Activated CD4-positive, alpha-beta memory T cell treated with anti-CD3 and anti-CD28 coated beads, Interleukin-2, amount 10 ng/mL, durations not matched to agents 7 days and 5 days (primary cell): ENCODE data around the gene NLRP9. TPM values are rescaled to one million over a fixed set of nuclear protein-coding genes. Genes with fewer than 3 reads are reported as not detected.
"Not testable (repeated sequence)": the region's sequence is repeated elsewhere in the genome, so short reads cannot be mapped to it uniquely, and the experiment has no call there.

Experiments
- CTCF ChIA-PET: fragments of 350-600 bp; sonication (Branson Sonifier 250); formaldehyde crosslinking; loops from one replicate; lab custom pipeline; 2021; ENCODE audit warnings: antibody characterized with exemption, inconsistent platforms; lab: Charles Lee
- POLR2A ChIA-PET: fragments of 350-600 bp; sonication (Branson Sonifier 250); formaldehyde crosslinking; loops from one replicate; lab custom pipeline; 2021; ENCODE audit warnings: antibody characterized with exemption; lab: Charles Lee
- DNase-seq: peaks from one replicate; pipeline ENCODE4 v3.0.0-alpha.2; 2020
- H3K27ac Mint-ChIP-seq: one replicate; pipeline ENCODE4 v1.8.0; 2021; ENCODE audit warnings: mild to moderate bottlenecking, mixed read lengths
- H3K27me3 Mint-ChIP-seq: one replicate; pipeline ENCODE4 v1.8.0; 2021; ENCODE audit warnings: mixed read lengths
- H3K36me3 Mint-ChIP-seq: one replicate; pipeline ENCODE4 v1.8.0; 2021; ENCODE audit warnings: low read depth, mixed read lengths
- H3K4me1 Mint-ChIP-seq: one replicate; pipeline ENCODE4 v1.8.0; 2021; ENCODE audit warnings: mixed read lengths
- H3K4me3 Mint-ChIP-seq: one replicate; pipeline ENCODE4 v1.8.0; 2021; ENCODE audit warnings: mild to moderate bottlenecking, mixed read lengths
- H3K9me3 Mint-ChIP-seq: one replicate; pipeline ENCODE4 v1.8.0; 2021; ENCODE audit warnings: mixed read lengths
- total RNA-seq, 2 experiments: library from RNA; stranded (reverse); gene quantifications; one replicate each; pipeline ENCODE4 v1.2.3, GENCODE V29; 2021

NLRP9 gene
- not detected for total RNA-seq

DNA sequence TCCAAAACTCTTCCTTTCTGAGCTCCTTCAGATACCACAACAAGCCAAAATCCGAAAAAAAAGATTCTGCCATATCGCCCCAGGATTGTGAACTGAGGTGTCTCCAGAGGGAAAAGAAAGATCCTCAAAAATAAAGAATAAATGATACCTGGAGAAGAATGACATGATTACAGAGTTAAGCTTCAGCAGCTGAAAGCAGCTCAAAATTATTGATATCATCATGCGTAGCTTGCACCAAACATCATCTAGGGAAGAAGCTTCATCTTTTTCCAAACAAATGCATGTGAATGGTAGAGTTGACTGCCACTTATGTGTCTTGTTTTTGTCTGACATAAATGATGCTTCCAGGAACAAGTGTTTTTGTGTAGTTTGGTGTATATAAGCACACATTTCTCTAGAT is at the start of gene NLRP9:
Gene NLRP9, minus strand, starts transcription at position 101 of the 400 bp plus-strand sequence. Its CDS starts 28 bp downstream, at position 73.
- H3K27me3 Mint-ChIP-seq, result no peaks in the 10 kb centered on the region
- no peaks in the 10 kb centered on the region for H3K36me3 Mint-ChIP-seq
- no peak for DNase-seq
- H3K27ac Mint-ChIP-seq, result no peak within 1 kb of the TSS
- H3K4me1 Mint-ChIP-seq, result no peaks in the 10 kb centered on the region
- CTCF ChIA-PET, result no interaction called here
- no peaks in the 10 kb centered on the region for H3K9me3 Mint-ChIP-seq
- H3K4me3 Mint-ChIP-seq, result no peak within 1 kb of the TSS
- POLR2A ChIA-PET, result no interaction called here

DNA sequence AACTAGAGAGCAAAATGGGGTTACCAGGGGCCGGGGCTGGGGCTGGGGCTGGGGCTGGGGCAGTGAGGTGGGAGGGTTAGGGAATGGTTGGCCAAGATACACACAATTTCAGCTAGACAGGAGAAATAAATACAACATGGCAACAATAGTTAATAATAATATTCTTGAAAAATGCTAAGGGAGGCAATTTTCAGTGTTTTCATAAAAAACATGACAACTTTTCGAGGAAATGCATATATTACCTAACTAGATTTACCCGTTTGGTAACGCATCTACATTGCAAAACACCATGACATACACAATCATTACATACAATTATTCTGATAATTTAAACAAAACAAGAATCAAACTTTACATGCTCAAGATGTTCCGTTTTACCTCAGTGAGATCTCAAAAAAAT is 42.9 kb upstream of the NLRP9 start:
- no peaks in the 10 kb centered on the region for H3K4me1 Mint-ChIP-seq
- H3K27ac Mint-ChIP-seq, result no peak overlapping the region
- ChIA-PET CTCF (no interaction called here), POLR2A (no interaction called here)
- no peaks in the 10 kb centered on the region for H3K9me3 Mint-ChIP-seq
- H3K36me3 Mint-ChIP-seq, result no peaks in the 10 kb centered on the region
- no peaks in the 10 kb centered on the region for H3K27me3 Mint-ChIP-seq
- H3K4me3 Mint-ChIP-seq, result no peak overlapping the region
- DNase-seq, result no peak

GRCh38 chr19:55778331-55778730 is 40.1 kb upstream of the NLRP9 start:
- H3K27ac Mint-ChIP-seq, result no peak overlapping the region
- ChIA-PET CTCF (no interaction called here), POLR2A (no interaction called here)

GRCh38 chr19:55777528-55777927 is 39.3 kb upstream of the NLRP9 start:
- Mint-ChIP-seq H3K27me3 (no peaks in the 10 kb centered on the region), H3K9me3 (no peaks in the 10 kb centered on the region), H3K4me1 (no peaks in the 10 kb centered on the region), H3K27ac (no peak overlapping the region), H3K4me3 (no peak overlapping the region), H3K36me3 (no peaks in the 10 kb centered on the region)
- ChIA-PET POLR2A (no interaction called here), CTCF (no interaction called here)
- no peak for DNase-seq

More at GRCh38 chr19:55778331-55778730, 40.1 kb upstream of the NLRP9 start:
- Mint-ChIP-seq H3K27me3 (no peaks in the 10 kb centered on the region), H3K36me3 (no peaks in the 10 kb centered on the region), H3K4me3 (no peak overlapping the region), H3K9me3 (no peaks in the 10 kb centered on the region), H3K4me1 (no peaks in the 10 kb centered on the region)
- no peak for DNase-seq

DNA sequence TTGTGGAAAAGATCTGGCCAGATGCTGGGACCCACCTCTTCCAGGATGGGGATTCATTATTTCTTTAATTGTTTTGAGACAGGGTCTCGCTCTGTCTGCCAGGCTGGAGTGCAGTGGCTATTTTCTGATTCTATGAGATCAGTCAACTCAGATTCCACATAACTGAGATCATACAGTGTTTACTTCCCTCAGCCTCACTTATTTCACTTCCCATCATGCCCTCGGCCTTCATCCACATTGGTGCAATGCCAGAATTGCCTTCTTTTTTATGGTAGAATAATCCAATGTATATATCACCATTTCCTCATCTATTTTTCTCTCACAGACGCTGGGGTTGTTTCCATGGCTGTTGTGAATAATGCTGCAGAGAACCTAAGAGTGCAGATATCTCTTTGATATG is 31.4 kb upstream of the NLRP9 start:
- H3K9me3 Mint-ChIP-seq, H3K27ac Mint-ChIP-seq, DNase-seq, H3K36me3 Mint-ChIP-seq, H3K4me3 Mint-ChIP-seq, CTCF ChIA-PET, H3K27me3 Mint-ChIP-seq, H3K4me1 Mint-ChIP-seq, POLR2A ChIA-PET: not testable (repeated sequence)

DNA sequence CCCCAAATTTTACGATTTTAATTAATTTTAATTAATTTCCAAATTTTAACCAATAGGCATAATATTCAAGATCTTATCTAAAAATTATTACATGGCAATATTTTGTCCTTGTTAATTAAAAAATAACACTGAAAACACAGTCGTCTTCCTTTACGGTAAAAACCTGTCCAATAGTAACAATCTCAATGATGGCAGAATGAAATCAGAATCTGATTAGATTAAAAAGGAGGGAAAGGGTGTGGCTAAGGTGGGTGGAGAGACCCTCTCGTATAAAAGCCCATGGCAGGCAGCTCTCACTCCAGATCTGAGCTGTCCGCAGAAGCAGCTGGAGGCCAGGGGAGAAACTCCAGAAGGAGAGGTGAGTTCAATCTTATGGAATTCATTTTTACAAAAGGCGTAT is 30.6 kb upstream of the NLRP9 start, which contains the start of gene RFPL4AL1:
Gene RFPL4AL1, plus strand, starts transcription at position 301 of the 400 bp plus-strand sequence. CDS start 2,687 bp downstream, outside the sequence.
- DNase-seq, H3K27ac Mint-ChIP-seq, H3K27me3 Mint-ChIP-seq, POLR2A ChIA-PET, CTCF ChIA-PET, H3K4me3 Mint-ChIP-seq, H3K4me1 Mint-ChIP-seq, H3K36me3 Mint-ChIP-seq, H3K9me3 Mint-ChIP-seq: not testable (repeated sequence)

DNA sequence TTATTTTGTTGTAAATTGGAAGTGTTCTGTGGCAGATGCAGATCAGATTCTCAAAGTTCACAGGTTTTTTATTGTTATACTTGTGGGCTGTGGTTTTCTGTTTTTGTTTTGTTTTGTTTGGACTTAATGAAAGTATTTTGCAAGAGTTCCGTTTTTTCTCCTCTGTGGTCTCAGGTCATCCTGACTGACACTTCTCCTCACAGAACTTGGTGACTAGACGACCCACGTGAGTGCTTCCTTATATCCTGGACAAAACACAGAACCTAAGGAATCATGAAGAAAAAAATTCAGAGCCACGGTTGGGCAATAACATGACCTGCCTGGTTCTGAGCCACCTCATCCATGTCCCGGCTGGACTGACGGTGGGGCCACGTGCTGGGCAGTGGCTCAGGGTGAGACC is 28.3 kb upstream of the NLRP9 start:
- Mint-ChIP-seq H3K27me3 (peaks cover 1% of the 10 kb centered on the region), H3K9me3 (peaks cover 3% of the 10 kb centered on the region), H3K36me3 (no peaks in the 10 kb centered on the region), H3K4me3 (no peak overlapping the region), H3K27ac (no peak overlapping the region), H3K4me1 (no peaks in the 10 kb centered on the region)
- DNase-seq, result no peak
- ChIA-PET CTCF (no interaction called here), POLR2A (no interaction called here)

DNA sequence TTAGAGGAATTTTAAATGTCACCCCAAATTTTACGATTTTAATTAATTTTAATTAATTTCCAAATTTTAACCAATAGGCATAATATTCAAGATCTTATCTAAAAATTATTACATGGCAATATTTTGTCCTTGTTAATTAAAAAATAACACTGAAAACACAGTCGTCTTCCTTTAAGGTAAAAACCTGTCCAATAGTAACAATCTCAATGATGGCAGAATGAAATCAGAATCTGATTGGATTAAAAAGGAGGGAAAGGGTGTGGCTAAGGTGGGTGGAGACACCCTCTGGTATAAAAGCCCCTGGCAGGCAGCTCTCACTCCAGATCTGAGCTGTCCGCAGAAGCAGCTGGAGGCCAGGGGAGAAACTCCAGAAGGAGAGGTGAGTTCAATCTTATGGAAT is 20.6 kb upstream of the NLRP9 start, which contains the start of gene RFPL4A:
Gene RFPL4A, plus strand, starts transcription at position 301 of the 400 bp plus-strand sequence. CDS start 2,704 bp downstream, outside the sequence.
- DNase-seq, H3K4me1 Mint-ChIP-seq, H3K9me3 Mint-ChIP-seq, POLR2A ChIA-PET, H3K27ac Mint-ChIP-seq, H3K36me3 Mint-ChIP-seq, CTCF ChIA-PET, H3K27me3 Mint-ChIP-seq, H3K4me3 Mint-ChIP-seq: not testable (repeated sequence)

- H3K36me3 Mint-ChIP-seq, DNase-seq, H3K9me3 Mint-ChIP-seq, H3K27me3 Mint-ChIP-seq, H3K27ac Mint-ChIP-seq, H3K4me3 Mint-ChIP-seq, H3K4me1 Mint-ChIP-seq, POLR2A ChIA-PET, CTCF ChIA-PET: not testable (repeated sequence)
These were observed 18.6 kb upstream of the NLRP9 start for GRCh38 chr19:55756808-55757207.

DNA sequence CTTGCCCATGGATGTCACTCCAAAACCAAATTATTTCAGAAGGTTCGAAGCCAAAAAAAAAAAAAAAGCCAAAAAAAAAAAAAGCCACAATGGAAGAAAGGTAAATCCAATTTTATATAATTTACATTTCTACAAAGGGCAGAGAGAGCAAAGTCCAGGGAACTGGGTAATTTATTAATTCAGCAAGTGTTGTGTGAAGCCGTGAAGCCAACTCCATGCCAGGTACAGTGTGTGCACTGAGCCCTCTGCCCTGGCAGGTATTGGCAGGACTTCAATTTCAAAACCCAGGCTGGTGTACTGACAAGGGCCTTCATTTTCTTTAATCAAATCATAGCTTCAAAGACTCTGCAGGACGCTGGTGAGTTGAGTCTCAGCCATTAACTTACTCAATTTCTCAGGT is 15.2 kb upstream of the NLRP9 start:
- no peaks in the 10 kb centered on the region for H3K36me3 Mint-ChIP-seq
- no peak overlapping the region for H3K27ac Mint-ChIP-seq
- no peak for DNase-seq
- H3K9me3 Mint-ChIP-seq, result peaks cover 5% of the 10 kb centered on the region
- no peak overlapping the region for H3K4me3 Mint-ChIP-seq
- no peaks in the 10 kb centered on the region for H3K27me3 Mint-ChIP-seq
- no peaks in the 10 kb centered on the region for H3K4me1 Mint-ChIP-seq
- ChIA-PET POLR2A (no interaction called here), CTCF (no interaction called here)

DNA sequence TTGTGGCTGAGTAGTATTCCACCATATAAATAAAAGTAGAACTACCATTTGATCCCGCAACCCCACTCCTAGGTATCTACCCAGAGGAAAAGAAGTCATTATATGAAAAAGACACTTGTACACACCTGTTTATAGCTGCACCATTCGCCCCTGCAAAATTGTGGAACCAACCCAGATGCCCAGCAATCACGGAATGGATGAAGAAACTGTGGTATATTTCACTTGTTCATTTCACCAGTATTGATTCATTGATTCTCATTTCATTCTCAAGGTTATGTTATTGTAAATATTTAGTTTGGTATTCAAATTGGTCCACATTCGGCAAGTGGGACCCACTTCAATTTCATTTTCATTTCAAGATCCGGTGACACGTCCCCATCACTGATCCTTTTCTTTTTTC is 12.5 kb upstream of the NLRP9 start:
- CTCF ChIA-PET, result no interaction called here
- no peaks in the 10 kb centered on the region for H3K9me3 Mint-ChIP-seq
- POLR2A ChIA-PET, result no interaction called here
- no peaks in the 10 kb centered on the region for H3K36me3 Mint-ChIP-seq
- no peak overlapping the region for H3K27ac Mint-ChIP-seq
- H3K27me3 Mint-ChIP-seq, result no peaks in the 10 kb centered on the region
- no peak for DNase-seq
- H3K4me1 Mint-ChIP-seq, result no peaks in the 10 kb centered on the region
- no peak overlapping the region for H3K4me3 Mint-ChIP-seq

DNA sequence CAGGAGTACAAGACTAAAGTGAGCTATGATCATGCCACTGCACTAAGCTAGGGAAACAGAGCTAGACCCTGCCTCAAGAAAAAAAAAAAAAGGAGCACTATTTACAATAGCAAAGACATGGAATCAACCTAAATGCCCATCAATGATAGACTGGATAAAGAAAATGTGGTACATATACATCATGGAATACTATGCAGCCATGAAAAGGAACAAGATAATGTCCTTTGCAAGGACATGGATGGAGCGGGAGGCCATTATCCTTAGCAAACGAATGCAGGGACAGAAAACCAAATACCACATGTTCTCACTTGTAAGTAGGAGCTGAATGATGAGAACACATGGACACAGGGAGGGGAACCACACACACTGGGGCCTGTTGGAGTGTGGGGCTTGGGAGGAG is 7.8 kb downstream of the NLRP9 start:
- H3K4me3 Mint-ChIP-seq, H3K27ac Mint-ChIP-seq, H3K27me3 Mint-ChIP-seq, POLR2A ChIA-PET, CTCF ChIA-PET, DNase-seq, H3K4me1 Mint-ChIP-seq, H3K36me3 Mint-ChIP-seq: not testable (repeated sequence)
- peaks cover 16% of the 10 kb centered on the region for H3K9me3 Mint-ChIP-seq

DNA sequence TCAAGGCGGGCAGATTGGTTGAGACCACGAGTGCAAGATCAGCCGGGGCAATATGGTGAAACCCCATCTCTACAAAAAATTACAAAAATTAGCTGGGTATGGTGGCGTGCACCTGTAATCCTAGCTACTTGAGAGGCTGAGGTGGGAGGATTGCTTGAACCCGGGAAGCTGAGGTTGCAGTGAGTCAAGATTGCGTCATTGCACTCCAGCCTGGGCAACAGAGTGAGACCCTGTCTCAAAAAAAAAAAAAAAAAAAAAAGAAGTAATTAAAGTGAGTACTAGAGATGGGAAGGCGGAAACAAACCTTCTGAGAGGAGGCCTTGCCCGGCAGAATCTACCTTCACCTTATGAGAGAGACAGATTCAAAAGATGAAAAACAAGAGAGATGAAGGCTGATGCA is 14.7 kb downstream of the NLRP9 start:
- POLR2A ChIA-PET, result no interaction called here
- no peak overlapping the region for H3K4me3 Mint-ChIP-seq
- CTCF ChIA-PET, result no interaction called here
- no peak for DNase-seq
- no peak overlapping the region for H3K27ac Mint-ChIP-seq
- no peaks in the 10 kb centered on the region for H3K36me3 Mint-ChIP-seq
- H3K9me3 Mint-ChIP-seq, result peaks cover 18% of the 10 kb centered on the region
- no peaks in the 10 kb centered on the region for H3K4me1 Mint-ChIP-seq
- no peaks in the 10 kb centered on the region for H3K27me3 Mint-ChIP-seq

- CTCF ChIA-PET, result no interaction called here
- Mint-ChIP-seq H3K4me3 (no peak overlapping the region), H3K27me3 (no peaks in the 10 kb centered on the region), H3K36me3 (no peaks in the 10 kb centered on the region), H3K4me1 (no peaks in the 10 kb centered on the region), H3K27ac (no peak overlapping the region), H3K9me3 (peaks cover 18% of the 10 kb centered on the region)
- POLR2A ChIA-PET, result no interaction called here
- DNase-seq, result no peak
These were observed 17.4 kb downstream of the NLRP9 start for GRCh38 chr19:55720801-55721200.
